HEK293 (cell line): ENCODE data around the gene SPON1.

Source experiments
- CTCF ChIP-seq: fragments of 450-650 bp; formaldehyde crosslinking; IDR thresholded peaks from 2 replicates; pipeline ENCODE4 v1.5.1; 2016; ENCODE audit warnings: missing biosample characterization, missing genetic modification characterization
- KLF1 ChIP-seq: fragments of 450-650 bp; formaldehyde crosslinking; IDR thresholded peaks from 2 replicates; pipeline ENCODE4 v1.5.1; 2016; ENCODE audit warnings: missing biosample characterization, missing genetic modification characterization
- PBX3 ChIP-seq: sonication (generic); formaldehyde crosslinking; IDR thresholded peaks from 2 replicates; pipeline ENCODE4 v1.8.1; 2022; ENCODE audit warnings: mild to moderate bottlenecking, moderate library complexity, missing genetic modification reagents
- REST ChIP-seq: fragments of 450-650 bp; formaldehyde crosslinking; IDR thresholded peaks from 2 replicates; pipeline ENCODE4 v1.5.1; 2016; ENCODE audit warnings: missing biosample characterization, missing genetic modification characterization
- ZNF133 ChIP-seq: fragments of 450-650 bp; formaldehyde crosslinking; IDR thresholded peaks from 2 replicates; pipeline ENCODE4 v1.5.1; 2016; ENCODE audit warnings: missing biosample characterization, missing genetic modification characterization
- ZNF23 ChIP-seq: fragments of 450-650 bp; formaldehyde crosslinking; IDR thresholded peaks from 2 replicates; pipeline ENCODE4 v1.5.1; 2016; ENCODE audit warnings: missing biosample characterization, missing genetic modification characterization, borderline replicate concordance
- ZNF324 ChIP-seq: fragments of 450-650 bp; formaldehyde crosslinking; IDR thresholded peaks from 2 replicates; pipeline ENCODE4 v1.5.1; 2016; ENCODE audit warnings: missing biosample characterization, missing genetic modification characterization
- ZNF341 ChIP-seq: fragments of 450-650 bp; formaldehyde crosslinking; IDR thresholded peaks from 2 replicates; pipeline ENCODE4; 2016; ENCODE audit warnings: low read depth, missing biosample characterization, missing genetic modification characterization
- ZNF354C ChIP-seq: fragments of 450-650 bp; formaldehyde crosslinking; IDR thresholded peaks from 2 replicates; pipeline ENCODE4 v1.5.1; 2016; ENCODE audit warnings: missing biosample characterization, missing genetic modification characterization, low read depth, borderline replicate concordance
- ZNF660 ChIP-seq: fragments of 450-650 bp; IDR thresholded peaks from 2 replicates; pipeline ENCODE4 v1.5.1; 2018; ENCODE audit warnings: missing biosample characterization, mild to moderate bottlenecking, missing genetic modification characterization

- TF ChIP-seq ZNF133: no peak
- TF ChIP-seq REST (tag by site-specific recombination): no peak
- TF ChIP-seq ZNF23 (tag by site-specific recombination): no peak
- no peak for TF ChIP-seq ZNF324
- TF ChIP-seq ZNF341 (tag by site-specific recombination): no peak
- TF ChIP-seq KLF1 (tag by site-specific recombination): no peak
- TF ChIP-seq ZNF660: no peak
- no peak for TF ChIP-seq ZNF354C (tag by site-specific recombination)
- TF ChIP-seq CTCF: no peak
- no peak for TF ChIP-seq PBX3 (CRISPR knock-in tag)
These were observed 60.3 kb downstream of the SPON1 start for GRCh38 chr11:14022821-14023220.
